Neural crest cell (in vitro differentiated cells): ENCODE data around the gene S100A16. TPM values are rescaled to one million over a fixed set of nuclear protein-coding genes. Genes with fewer than 3 reads are reported as not detected.

ENCODE experiments used
- DNase-seq: peaks from one replicate; pipeline ENCODE4 v3.0.0; 2021; ENCODE audit warnings: low read depth, mixed read lengths, low spot score
- H3K27ac Mint-ChIP-seq: one replicate; pipeline ENCODE4 v1.8.0; 2021; ENCODE audit warnings: mild to moderate bottlenecking, mixed read lengths; ENCODE audit not compliant: unreplicated experiment
- H3K27me3 Mint-ChIP-seq: 2 replicates; pipeline ENCODE4 v1.8.0; 2021; ENCODE audit warnings: low read depth, mild to moderate bottlenecking, mixed read lengths
- H3K36me3 Mint-ChIP-seq: 2 replicates; pipeline ENCODE4 v1.8.0; 2021; ENCODE audit warnings: low read depth, mild to moderate bottlenecking, mixed read lengths
- H3K4me1 Mint-ChIP-seq: 2 replicates; pipeline ENCODE4 v1.8.0; 2021; ENCODE audit warnings: mixed read lengths
- H3K4me3 Mint-ChIP-seq: one replicate; pipeline ENCODE4 v1.8.0; 2021; ENCODE audit warnings: mild to moderate bottlenecking, mixed read lengths
- H3K9me3 Mint-ChIP-seq: 2 replicates; pipeline ENCODE4 v1.8.0; 2021; ENCODE audit warnings: mixed read lengths
- CTCF ChIP-seq: fragments of 200-600 bp; sonication (generic); conservative IDR thresholded peaks from 2 replicates; pipeline ENCODE4 v1.5.0; 2021; ENCODE audit warnings: antibody characterized with exemption, mild to moderate bottlenecking
- total RNA-seq: library from RNA; stranded (reverse); gene quantifications from 2 replicates; pipeline ENCODE4 v1.2.1, GENCODE V29; 2021

S100A16 gene
- total RNA-seq, 1 donor from 2014 or later: 7.1 TPM

- H3K4me1 Mint-ChIP-seq: peaks cover 5% of the 10 kb centered on the region
- peak; percentile 49 for DNase-seq
These were observed 4.7 kb upstream of the S100A16 start for GRCh38 chr1:153617663-153618062.

GRCh38 chr1:153616917-153617311, 4.0 kb upstream of the S100A16 start:
- Mint-ChIP-seq H3K9me3 (no peaks in the 10 kb centered on the region), H3K4me3 (no peak overlapping the region), H3K27me3 (no peaks in the 10 kb centered on the region), H3K27ac (no peak overlapping the region), H3K4me1 (peaks cover 5% of the 10 kb centered on the region), H3K36me3 (no peaks in the 10 kb centered on the region)
- DNase-seq: no peak
- no peak for TF ChIP-seq CTCF

More at GRCh38 chr1:153617663-153618062, 4.7 kb upstream of the S100A16 start:
- Mint-ChIP-seq H3K4me3 (no peak overlapping the region), H3K27ac (peak overlapping the region; percentile 35), H3K9me3 (no peaks in the 10 kb centered on the region), H3K27me3 (no peaks in the 10 kb centered on the region), H3K36me3 (no peaks in the 10 kb centered on the region)
- peak; percentile 63 for TF ChIP-seq CTCF

GRCh38 chr1:153616144-153616916, 3.4 kb upstream of the S100A16 start, which contains the start of gene S100A14:
Gene S100A14, minus strand, starts transcription at chr1:153616325. Its CDS starts 467 bp downstream, at chr1:153615858.
- H3K27me3 Mint-ChIP-seq: no peaks in the 10 kb centered on the region
- no peak within 1 kb of the TSS for H3K4me3 Mint-ChIP-seq
- peaks cover 11% of the 10 kb centered on the region for H3K4me1 Mint-ChIP-seq
- peak within 1 kb of the TSS; percentile 89 for H3K27ac Mint-ChIP-seq
- no peak for TF ChIP-seq CTCF
- DNase-seq: no peak
- no peaks in the 10 kb centered on the region for H3K36me3 Mint-ChIP-seq
- H3K9me3 Mint-ChIP-seq: no peaks in the 10 kb centered on the region

- Mint-ChIP-seq H3K27me3 (no peaks in the 10 kb centered on the region), H3K4me3 (no peak overlapping the region), H3K4me1 (peaks cover 13% of the 10 kb centered on the region), H3K27ac (no peak overlapping the region), H3K36me3 (no peaks in the 10 kb centered on the region), H3K9me3 (no peaks in the 10 kb centered on the region)
- TF ChIP-seq CTCF: no peak
- DNase-seq: no peak
These were observed 2.5 kb upstream of the S100A16 start for GRCh38 chr1:153615406-153615805.

GRCh38 chr1:153614906-153615305, 2.0 kb upstream of the S100A16 start:
- TF ChIP-seq CTCF: no peak
- Mint-ChIP-seq H3K9me3 (no peaks in the 10 kb centered on the region), H3K4me3 (no peak overlapping the region), H3K27me3 (no peaks in the 10 kb centered on the region), H3K36me3 (no peaks in the 10 kb centered on the region), H3K27ac (no peak overlapping the region), H3K4me1 (peaks cover 18% of the 10 kb centered on the region)
- DNase-seq: no peak
